Osteoblast (primary cell): ENCODE results near the gene FGF9. TPM values are rescaled to one million over a fixed set of nuclear protein-coding genes. Genes with fewer than 3 reads are reported as not detected.

Experiments used
- DNase-seq: peaks from one replicate; pipeline ENCODE4 v3.0.0; 2011; ENCODE audit warnings: low spot score, mixed read lengths; ENCODE audit not compliant: insufficient read length; ENCODE audit errors: missing footprints
- H2AFZ ChIP-seq: 2 replicates; pipeline ENCODE4 v1.6.0; 2011; ENCODE audit warnings: mild to moderate bottlenecking, low read length
- H3K27ac ChIP-seq: 2 replicates; pipeline ENCODE4 v1.5.1; 2011; ENCODE audit warnings: mild to moderate bottlenecking, low read depth, low read length, moderate library complexity
- H3K27me3 ChIP-seq: 2 replicates; pipeline ENCODE4 v1.6.0; 2012; ENCODE audit warnings: mild to moderate bottlenecking, control low read depth, inconsistent platforms, low read length, moderate library complexity; ENCODE audit not compliant: insufficient read depth
- H3K36me3 ChIP-seq: 2 replicates; pipeline ENCODE4 v1.5.1; 2011; ENCODE audit warnings: mild to moderate bottlenecking, low read length, control low read depth, moderate library complexity; ENCODE audit not compliant: insufficient read depth
- H3K4me1 ChIP-seq: 2 replicates; pipeline ENCODE4 v1.5.1; 2011; ENCODE audit warnings: mild to moderate bottlenecking, low read length, control low read depth, moderate library complexity; ENCODE audit not compliant: insufficient read depth
- H3K4me2 ChIP-seq: 2 replicates; pipeline ENCODE4 v1.6.0; 2011; ENCODE audit warnings: mild to moderate bottlenecking, low read length; ENCODE audit not compliant: insufficient read depth
- H3K4me3 ChIP-seq: fragments of 200-600 bp; sonication (generic); 3 replicates; pipeline ENCODE4 v1.5.1; 2012; ENCODE audit warnings: mild to moderate bottlenecking, low read length, inconsistent platforms; ENCODE audit not compliant: insufficient read depth
- H3K79me2 ChIP-seq: 2 replicates; pipeline ENCODE4 v1.6.0; 2012; ENCODE audit warnings: mild to moderate bottlenecking, low read length, control low read depth, inconsistent platforms; ENCODE audit not compliant: insufficient read depth
- H3K9me3 ChIP-seq: 2 replicates; pipeline ENCODE4 v1.5.1; 2011; ENCODE audit warnings: low read depth, low read length, control low read depth
- H4K20me1 ChIP-seq: 2 replicates; pipeline ENCODE4 v1.6.0; 2012; ENCODE audit warnings: mild to moderate bottlenecking, low read length, control low read depth; ENCODE audit not compliant: insufficient read depth
- CTCF ChIP-seq: IDR thresholded peaks from 2 replicates; pipeline ENCODE4 v1.5.1; 2011; ENCODE audit warnings: mild to moderate bottlenecking, low read depth, low read length, moderate library complexity; ENCODE audit errors: extremely low read depth
- total RNA-seq: library from RNA; depleted of rRNA; stranded (reverse); fragments of >200 nt; gene quantifications from 2 replicates; pipeline ENCODE4 v1.2.3, GENCODE V29; 2012

Gene FGF9
- total RNA-seq, 1 donor: not detected

GRCh38 chr13:21694831-21695230 is 24.0 kb downstream of the FGF9 start:
- no peak for TF ChIP-seq CTCF
- Histone ChIP-seq H3K27ac (no peak overlapping the region), H3K4me2 (no peak overlapping the region), H4K20me1 (no peaks in the 10 kb centered on the region), H3K9me3 (no peaks in the 10 kb centered on the region), H3K4me1 (no peaks in the 10 kb centered on the region), H3K36me3 (no peaks in the 10 kb centered on the region), H3K79me2 (no peaks in the 10 kb centered on the region), H3K27me3 (no peaks in the 10 kb centered on the region), H3K4me3 (no peak overlapping the region), H2AFZ (no peak overlapping the region)
- DNase-seq: no peak

GRCh38 chr13:21695546-21695945 is 24.7 kb downstream of the FGF9 start:
- no peaks in the 10 kb centered on the region for H4K20me1 ChIP-seq

GRCh38 chr13:21696865-21697448 is 26.1 kb downstream of the FGF9 start:
- TF ChIP-seq CTCF: no peak
- H3K4me2 ChIP-seq: no peak overlapping the region
- H3K27me3 ChIP-seq: no peaks in the 10 kb centered on the region
- H3K36me3 ChIP-seq: no peaks in the 10 kb centered on the region
- H3K9me3 ChIP-seq: no peaks in the 10 kb centered on the region
- no peak overlapping the region for H2AFZ ChIP-seq
- no peaks in the 10 kb centered on the region for H3K4me1 ChIP-seq
- H3K4me3 ChIP-seq: no peak overlapping the region
- no peaks in the 10 kb centered on the region for H3K79me2 ChIP-seq
- no peak overlapping the region for H3K27ac ChIP-seq
- DNase-seq: no peak
- H4K20me1 ChIP-seq: no peaks in the 10 kb centered on the region

More at GRCh38 chr13:21695546-21695945, 24.7 kb downstream of the FGF9 start:
- no peaks in the 10 kb centered on the region for H3K4me1 ChIP-seq
- H3K79me2 ChIP-seq: no peaks in the 10 kb centered on the region
- no peak overlapping the region for H3K27ac ChIP-seq
- H3K4me2 ChIP-seq: no peak overlapping the region
- TF ChIP-seq CTCF: no peak
- H3K36me3 ChIP-seq: no peaks in the 10 kb centered on the region
- H2AFZ ChIP-seq: no peak overlapping the region
- no peaks in the 10 kb centered on the region for H3K27me3 ChIP-seq
- no peaks in the 10 kb centered on the region for H3K9me3 ChIP-seq
- no peak overlapping the region for H3K4me3 ChIP-seq
- DNase-seq: no peak

GRCh38 chr13:21698817-21699679 is 28.2 kb downstream of the FGF9 start:
- DNase-seq: no peak
- Histone ChIP-seq H3K4me3 (no peak overlapping the region), H3K79me2 (no peaks in the 10 kb centered on the region), H3K27me3 (no peaks in the 10 kb centered on the region), H3K9me3 (no peaks in the 10 kb centered on the region), H2AFZ (no peak overlapping the region), H3K27ac (no peak overlapping the region), H3K36me3 (no peaks in the 10 kb centered on the region), H3K4me1 (no peaks in the 10 kb centered on the region), H4K20me1 (no peaks in the 10 kb centered on the region), H3K4me2 (no peak overlapping the region)
- TF ChIP-seq CTCF: no peak
